HCT116 (cell line): ENCODE data around the gene FCN1. TPM values are rescaled to one million over a fixed set of nuclear protein-coding genes. Genes with fewer than 3 reads are reported as not detected.

Source experiments
- ATAC-seq: fragments of 200-7000 bp; cut with Tn5 transposase; 2 replicates; pipeline ENCODE4 v1.9.1; 2020; ENCODE audit warnings: mild to moderate bottlenecking, moderate library complexity
- BruUV-seq: library from RNA; stranded (reverse); fragments of 400-500 nt; replicated peaks from 2 replicates; lab custom pipeline; 2021; lab: Mats Ljungman, UMichigan
- CTCF ChIA-PET: fragments of 300-600 bp; sonication (Branson Sonifier 250); formaldehyde crosslinking; loops from one replicate; lab custom pipeline; 2021; ENCODE audit warnings: antibody characterized with exemption; lab: Charles Lee
- POLR2A ChIA-PET: fragments of 300-600, 350-600 bp; sonication (Branson Sonifier 250); formaldehyde crosslinking; loops from one replicate; lab custom pipeline; 2021; ENCODE audit warnings: antibody characterized with exemption; lab: Charles Lee
- RAD21 ChIA-PET, 2 experiments: fragments of 300-600 bp; sonication (Branson Sonifier 250); formaldehyde crosslinking; loops; one replicate each; lab custom pipeline; 2023; ENCODE audit warnings: low total read pairs in 2 of 2; ENCODE audit not compliant: uncharacterized antibody in 2 of 2, unreplicated experiment in 2 of 2, low non-redundant PET in 1 of 2; lab: Charles Lee
- DNase-seq: peaks from one replicate; pipeline ENCODE4 v3.0.0-alpha.2; 2010; ENCODE audit warnings: low read depth, low spot score
- H2AFZ ChIP-seq: fragments of 200-600 bp; shearing (Covaris generic), sonication (generic); 2 replicates; pipeline ENCODE4 v1.6.1; 2017; ENCODE audit warnings: low read depth, mixed run types, mixed read lengths, antibody characterized with exemption, low read length; ENCODE audit not compliant: poor library complexity, severe bottlenecking
- H3K27ac ChIP-seq: 2 replicates; pipeline ENCODE4 v1.5.1; 2012; ENCODE audit warnings: low read depth, low read length
- H3K27me3 ChIP-seq: fragments of 200-600 bp; sonication (generic); 2 replicates; pipeline ENCODE4 v1.6.1; 2016; ENCODE audit warnings: mixed run types, low read length, mixed read lengths; ENCODE audit not compliant: insufficient read depth
- H3K36me3 ChIP-seq, 2 experiments: fragments of 200-500 bp in 1 of 2; fragments of 200-600 bp in 1 of 2; sonication (Bioruptor generic) in 1 of 2; sonication (generic) in 1 of 2; 2 replicates each; pipeline versions ENCODE4 v1.5.1 to v1.6.1; 2014 to 2016; ENCODE audit warnings: low read length in 2 of 2, inconsistent platforms in 1 of 2, mixed read lengths in 1 of 2, mixed run types in 1 of 2; ENCODE audit not compliant: insufficient read depth in 2 of 2, control insufficient read depth in 1 of 2
- H3K4me1 ChIP-seq, 2 experiments: fragments of 200-600 bp in 1 of 2; sonication (generic) in 1 of 2; 2 replicates each; pipeline versions ENCODE4 v1.5.1 to v1.6.1; 2012 to 2017; ENCODE audit warnings: low read length in 2 of 2, inconsistent platforms in 1 of 2, mild to moderate bottlenecking in 1 of 2, mixed read lengths in 1 of 2, mixed run types in 1 of 2, moderate library complexity in 1 of 2; ENCODE audit not compliant: insufficient read depth in 2 of 2, control insufficient read depth in 1 of 2
- H3K4me2 ChIP-seq: fragments of 200-600 bp; sonication (generic); 2 replicates; pipeline ENCODE4 v1.6.1; 2017; ENCODE audit warnings: mixed run types, low read length, mixed read lengths
- H3K4me3 ChIP-seq, 2 experiments: fragments of 200-600 bp in 1 of 2; sonication (generic) in 1 of 2; replicated peaks in 1 of 2; 2 replicates each; pipeline ENCODE4 v1.5.1; 2011 to 2016; ENCODE audit warnings: low read length in 2 of 2, control low read depth in 1 of 2, low read depth in 1 of 2, mild to moderate bottlenecking in 1 of 2, mixed read lengths in 1 of 2, mixed run types in 1 of 2
- H3K79me2 ChIP-seq: fragments of 200-600 bp; sonication (generic); 2 replicates; pipeline ENCODE4 v1.6.1; 2017; ENCODE audit warnings: mild to moderate bottlenecking, mixed run types, low read length, moderate library complexity, mixed read lengths; ENCODE audit not compliant: insufficient read depth
- H3K9ac ChIP-seq: fragments of 200-600 bp; sonication (generic); 2 replicates; pipeline ENCODE4 v1.6.1; 2016; ENCODE audit warnings: low read length, mixed read lengths
- H3K9me2 ChIP-seq: fragments of 200-600 bp; sonication (generic), shearing (Covaris generic); 2 replicates; pipeline ENCODE4 v1.6.1; 2017; ENCODE audit warnings: mixed run types, mild to moderate bottlenecking, moderate library complexity; ENCODE audit not compliant: insufficient read depth
- H3K9me3 ChIP-seq, 2 experiments: fragments of 200-500 bp in 1 of 2; fragments of 200-600 bp in 1 of 2; sonication (Bioruptor generic) in 1 of 2; sonication (generic) in 1 of 2; 2 replicates each; pipeline ENCODE4 v1.6.1; 2014 to 2017; ENCODE audit warnings: low read length in 2 of 2, mixed read lengths in 2 of 2, inconsistent platforms in 1 of 2, low read depth in 1 of 2, mild to moderate bottlenecking in 1 of 2, mixed run types in 1 of 2, moderate library complexity in 1 of 2; ENCODE audit not compliant: control insufficient read depth in 1 of 2, insufficient read depth in 1 of 2
- H4K20me1 ChIP-seq: fragments of 200-600 bp; sonication (generic), shearing (Covaris generic); 2 replicates; pipeline ENCODE4 v1.6.1; 2017; ENCODE audit warnings: mixed run types, mild to moderate bottlenecking, moderate library complexity; ENCODE audit not compliant: insufficient read depth
- EZH2 ChIP-seq: fragments of 200-600 bp; sonication (generic); IDR thresholded peaks from 2 replicates; pipeline ENCODE4 v1.6.1; 2017; ENCODE audit warnings: antibody characterized with exemption, mixed run types
- JUND ChIP-seq: IDR thresholded peaks from 2 replicates; pipeline ENCODE4 v1.6.1; 2012
- POLR2A ChIP-seq: IDR thresholded peaks from 2 replicates; pipeline ENCODE4 v1.7.0; 2011; ENCODE audit warnings: borderline replicate concordance; ENCODE audit not compliant: insufficient read depth, insufficient read length; ENCODE audit errors: extremely low read depth
- REST ChIP-seq: IDR thresholded peaks from 2 replicates; pipeline ENCODE4 v1.6.1; 2012; ENCODE audit warnings: low read depth
- SIN3A ChIP-seq: IDR thresholded peaks from 2 replicates; pipeline ENCODE4 v1.6.1; 2012; ENCODE audit warnings: low read depth
- SP1 ChIP-seq: IDR thresholded peaks from 2 replicates; pipeline ENCODE4 v1.6.1; 2012; ENCODE audit warnings: low read depth
- SRF ChIP-seq: IDR thresholded peaks from 2 replicates; pipeline ENCODE4 v1.6.1; 2012; ENCODE audit warnings: low read depth
- TCF7L2 ChIP-seq: IDR thresholded peaks from 2 replicates; pipeline ENCODE4 v1.7.0; 2011; ENCODE audit warnings: borderline replicate concordance, inconsistent platforms; ENCODE audit not compliant: insufficient read depth, insufficient read length; ENCODE audit errors: extremely low read depth
- ZFX ChIP-seq: fragments of 450-650 bp; IDR thresholded peaks from 2 replicates; pipeline ENCODE4 v1.6.1; 2017
- ZNF274 ChIP-seq: fragments of 200-500 bp; sonication (Bioruptor generic); IDR thresholded peaks from 2 replicates; pipeline ENCODE4 v1.6.1; 2014; ENCODE audit warnings: mild to moderate bottlenecking, low read depth, low read length, inconsistent platforms
- intact Hi-C: fragments of 100-400 bp; cut with micrococcal nuclease; formaldehyde crosslinking; loops from 2 replicates; pipeline ENCODE4 v1.10.0; 2022
- total RNA-seq: library from RNA; stranded (reverse); gene quantifications from one replicate; pipeline ENCODE4 v1.2.1, GENCODE V29; 2021; ENCODE audit not compliant: unreplicated experiment

Gene FCN1
- total RNA-seq, 1 experiment from 2014 or later = not detected

GRCh38 chr9:134871697-134872340 lies 45.9 kb downstream of the FCN1 start:
- ChIA-PET RAD21 (no interaction called here), POLR2A (no interaction called here), CTCF (no interaction called here)
- no peaks in the 10 kb centered on the region for H3K9me3 ChIP-seq
- no peak for ATAC-seq
- H3K27me3 ChIP-seq = peaks cover 7% of the 10 kb centered on the region; the same call in 1 of the 2 replicates
- no peaks in the 10 kb centered on the region for H3K9me2 ChIP-seq
- no peaks in the 10 kb centered on the region for H3K36me3 ChIP-seq
- H4K20me1 ChIP-seq = no peaks in the 10 kb centered on the region
- intact Hi-C loops = no loop called here
- no peak overlapping the region for H3K27ac ChIP-seq
- BruUV-seq = no TSS peak
- H3K9ac ChIP-seq = no peak overlapping the region
- H3K4me2 ChIP-seq = no peak overlapping the region
- H3K4me1 ChIP-seq = no peaks in the 10 kb centered on the region
- no peak for TF ChIP-seq POLR2A
- TF ChIP-seq SIN3A = no peak
- TF ChIP-seq JUND = no peak
- TF ChIP-seq ZFX = no peak
- TF ChIP-seq ZNF274 = no peak
- TF ChIP-seq REST = no peak
- TF ChIP-seq TCF7L2 = no peak
- no peak for TF ChIP-seq EZH2
- no peak for TF ChIP-seq SP1
- no peak for TF ChIP-seq SRF
- no peak for DNase-seq
- H2AFZ ChIP-seq = no peak overlapping the region
- H3K79me2 ChIP-seq = no peaks in the 10 kb centered on the region
- H3K4me3 ChIP-seq = no peak overlapping the region
